Measurements from ENCODE around the gene COX15. TPM values are rescaled to one million over a fixed set of nuclear protein-coding genes. Genes with fewer than 3 reads are reported as not detected.

The COX15 gene
- total and polyA plus RNA-seq, 2 of the 8 experiments (the other 6 are each of a cell fraction or from before 2014, with no cell fraction given): 17.5 to 36.6 TPM

DNA sequence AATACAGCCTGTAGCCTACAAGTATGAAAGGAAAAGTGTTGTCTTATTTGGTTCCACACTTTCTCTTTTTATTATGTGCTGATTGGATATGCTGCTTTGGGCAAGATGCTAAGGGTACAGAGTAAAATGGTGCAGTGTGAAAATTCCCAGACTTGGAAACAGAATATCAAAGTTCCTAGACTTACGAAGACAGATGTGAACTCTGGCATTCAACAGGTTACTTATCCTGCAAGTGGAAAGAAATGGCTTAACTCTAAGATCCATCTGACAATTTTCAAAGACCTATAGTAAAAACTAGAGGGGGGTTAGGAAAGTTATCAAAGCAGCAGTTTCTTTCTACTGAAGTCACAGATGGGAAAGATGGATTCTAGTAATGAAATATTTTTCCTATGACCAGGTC lies 24.2 kb upstream of the COX15 start (continued):
- TF ChIP-seq, protein P1, sequence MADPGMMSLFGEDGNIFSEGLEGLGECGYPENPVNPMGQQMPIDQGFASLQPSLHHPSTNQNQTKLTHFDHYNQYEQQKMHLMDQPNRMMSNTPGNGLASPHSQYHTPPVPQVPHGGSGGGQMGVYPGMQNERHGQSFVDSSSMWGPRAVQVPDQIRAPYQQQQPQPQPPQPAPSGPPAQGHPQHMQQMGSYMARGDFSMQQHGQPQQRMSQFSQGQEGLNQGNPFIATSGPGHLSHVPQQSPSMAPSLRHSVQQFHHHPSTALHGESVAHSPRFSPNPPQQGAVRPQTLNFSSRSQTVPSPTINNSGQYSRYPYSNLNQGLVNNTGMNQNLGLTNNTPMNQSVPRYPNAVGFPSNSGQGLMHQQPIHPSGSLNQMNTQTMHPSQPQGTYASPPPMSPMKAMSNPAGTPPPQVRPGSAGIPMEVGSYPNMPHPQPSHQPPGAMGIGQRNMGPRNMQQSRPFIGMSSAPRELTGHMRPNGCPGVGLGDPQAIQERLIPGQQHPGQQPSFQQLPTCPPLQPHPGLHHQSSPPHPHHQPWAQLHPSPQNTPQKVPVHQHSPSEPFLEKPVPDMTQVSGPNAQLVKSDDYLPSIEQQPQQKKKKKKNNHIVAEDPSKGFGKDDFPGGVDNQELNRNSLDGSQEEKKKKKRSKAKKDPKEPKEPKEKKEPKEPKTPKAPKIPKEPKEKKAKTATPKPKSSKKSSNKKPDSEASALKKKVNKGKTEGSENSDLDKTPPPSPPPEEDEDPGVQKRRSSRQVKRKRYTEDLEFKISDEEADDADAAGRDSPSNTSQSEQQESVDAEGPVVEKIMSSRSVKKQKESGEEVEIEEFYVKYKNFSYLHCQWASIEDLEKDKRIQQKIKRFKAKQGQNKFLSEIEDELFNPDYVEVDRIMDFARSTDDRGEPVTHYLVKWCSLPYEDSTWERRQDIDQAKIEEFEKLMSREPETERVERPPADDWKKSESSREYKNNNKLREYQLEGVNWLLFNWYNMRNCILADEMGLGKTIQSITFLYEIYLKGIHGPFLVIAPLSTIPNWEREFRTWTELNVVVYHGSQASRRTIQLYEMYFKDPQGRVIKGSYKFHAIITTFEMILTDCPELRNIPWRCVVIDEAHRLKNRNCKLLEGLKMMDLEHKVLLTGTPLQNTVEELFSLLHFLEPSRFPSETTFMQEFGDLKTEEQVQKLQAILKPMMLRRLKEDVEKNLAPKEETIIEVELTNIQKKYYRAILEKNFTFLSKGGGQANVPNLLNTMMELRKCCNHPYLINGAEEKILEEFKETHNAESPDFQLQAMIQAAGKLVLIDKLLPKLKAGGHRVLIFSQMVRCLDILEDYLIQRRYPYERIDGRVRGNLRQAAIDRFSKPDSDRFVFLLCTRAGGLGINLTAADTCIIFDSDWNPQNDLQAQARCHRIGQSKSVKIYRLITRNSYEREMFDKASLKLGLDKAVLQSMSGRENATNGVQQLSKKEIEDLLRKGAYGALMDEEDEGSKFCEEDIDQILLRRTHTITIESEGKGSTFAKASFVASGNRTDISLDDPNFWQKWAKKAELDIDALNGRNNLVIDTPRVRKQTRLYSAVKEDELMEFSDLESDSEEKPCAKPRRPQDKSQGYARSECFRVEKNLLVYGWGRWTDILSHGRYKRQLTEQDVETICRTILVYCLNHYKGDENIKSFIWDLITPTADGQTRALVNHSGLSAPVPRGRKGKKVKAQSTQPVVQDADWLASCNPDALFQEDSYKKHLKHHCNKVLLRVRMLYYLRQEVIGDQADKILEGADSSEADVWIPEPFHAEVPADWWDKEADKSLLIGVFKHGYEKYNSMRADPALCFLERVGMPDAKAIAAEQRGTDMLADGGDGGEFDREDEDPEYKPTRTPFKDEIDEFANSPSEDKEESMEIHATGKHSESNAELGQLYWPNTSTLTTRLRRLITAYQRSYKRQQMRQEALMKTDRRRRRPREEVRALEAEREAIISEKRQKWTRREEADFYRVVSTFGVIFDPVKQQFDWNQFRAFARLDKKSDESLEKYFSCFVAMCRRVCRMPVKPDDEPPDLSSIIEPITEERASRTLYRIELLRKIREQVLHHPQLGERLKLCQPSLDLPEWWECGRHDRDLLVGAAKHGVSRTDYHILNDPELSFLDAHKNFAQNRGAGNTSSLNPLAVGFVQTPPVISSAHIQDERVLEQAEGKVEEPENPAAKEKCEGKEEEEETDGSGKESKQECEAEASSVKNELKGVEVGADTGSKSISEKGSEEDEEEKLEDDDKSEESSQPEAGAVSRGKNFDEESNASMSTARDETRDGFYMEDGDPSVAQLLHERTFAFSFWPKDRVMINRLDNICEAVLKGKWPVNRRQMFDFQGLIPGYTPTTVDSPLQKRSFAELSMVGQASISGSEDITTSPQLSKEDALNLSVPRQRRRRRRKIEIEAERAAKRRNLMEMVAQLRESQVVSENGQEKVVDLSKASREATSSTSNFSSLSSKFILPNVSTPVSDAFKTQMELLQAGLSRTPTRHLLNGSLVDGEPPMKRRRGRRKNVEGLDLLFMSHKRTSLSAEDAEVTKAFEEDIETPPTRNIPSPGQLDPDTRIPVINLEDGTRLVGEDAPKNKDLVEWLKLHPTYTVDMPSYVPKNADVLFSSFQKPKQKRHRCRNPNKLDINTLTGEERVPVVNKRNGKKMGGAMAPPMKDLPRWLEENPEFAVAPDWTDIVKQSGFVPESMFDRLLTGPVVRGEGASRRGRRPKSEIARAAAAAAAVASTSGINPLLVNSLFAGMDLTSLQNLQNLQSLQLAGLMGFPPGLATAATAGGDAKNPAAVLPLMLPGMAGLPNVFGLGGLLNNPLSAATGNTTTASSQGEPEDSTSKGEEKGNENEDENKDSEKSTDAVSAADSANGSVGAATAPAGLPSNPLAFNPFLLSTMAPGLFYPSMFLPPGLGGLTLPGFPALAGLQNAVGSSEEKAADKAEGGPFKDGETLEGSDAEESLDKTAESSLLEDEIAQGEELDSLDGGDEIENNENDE (IDR thresholded peaks at IDR 0.05; ENCODE audit: insufficient replicate concordance, low read length): no peak
- TF ChIP-seq BRCA1 (IDR thresholded peaks at IDR 0.05; ENCODE audit: low read depth, low read length): no peak
- no peak for TF ChIP-seq JUND (IDR thresholded peaks at IDR 0.05; ENCODE audit: low read length)
- no peak for TF ChIP-seq BACH1 (IDR thresholded peaks at IDR 0.05; ENCODE audit: low read length)
- TF ChIP-seq, protein P2, sequence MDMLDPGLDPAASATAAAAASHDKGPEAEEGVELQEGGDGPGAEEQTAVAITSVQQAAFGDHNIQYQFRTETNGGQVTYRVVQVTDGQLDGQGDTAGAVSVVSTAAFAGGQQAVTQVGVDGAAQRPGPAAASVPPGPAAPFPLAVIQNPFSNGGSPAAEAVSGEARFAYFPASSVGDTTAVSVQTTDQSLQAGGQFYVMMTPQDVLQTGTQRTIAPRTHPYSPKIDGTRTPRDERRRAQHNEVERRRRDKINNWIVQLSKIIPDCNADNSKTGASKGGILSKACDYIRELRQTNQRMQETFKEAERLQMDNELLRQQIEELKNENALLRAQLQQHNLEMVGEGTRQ (IDR thresholded peaks at IDR 0.05; ENCODE audit: low read length): no peak
- TF ChIP-seq TAF7 (optimal IDR thresholded peaks at IDR 0.05; ENCODE audit: borderline replicate concordance, low read depth, low read length): no peak
- no peak for TF ChIP-seq BCL11A (IDR thresholded peaks at IDR 0.05; ENCODE audit: low read depth in 2 of 2, low read length in 2 of 2)
